ENCODE results near the gene OLFM1. TPM values are rescaled to one million over a fixed set of nuclear protein-coding genes. Genes with fewer than 3 reads are reported as not detected.

OLFM1 gene
- total RNA-seq, 1 experiment from 2014 or later: 0.44 TPM

GRCh38 chr9:135106551-135107270, 19.2 kb downstream of the OLFM1 start:
- intact Hi-C loops (cut with micrococcal nuclease): no loop called here
- DNase-seq (no peak), ATAC-seq (no peak)
- POLR2A ChIA-PET (ENCODE audit: unreplicated experiment): no interaction called here
- no peaks in the 10 kb centered on the region for H4K20me1 ChIP-seq (ENCODE audit: low read length)
- H3K27me3 ChIP-seq (ENCODE audit: low read length): peaks cover 51% of the 10 kb centered on the region
- CTCF ChIA-PET: no interaction called here
- no peaks in the 10 kb centered on the region for H3K9me3 ChIP-seq (ENCODE audit: low read length)
- no peaks in the 10 kb centered on the region for H3K36me3 ChIP-seq (ENCODE audit: low read depth, low read length)
- no peaks in the 10 kb centered on the region for H3K9me2 ChIP-seq (replicated peaks; ENCODE audit: low read length)
- H2AFZ ChIP-seq (ENCODE audit: low read length): no peak overlapping the region
- H3K79me2 ChIP-seq (ENCODE audit: low read length): no peaks in the 10 kb centered on the region
- H3K9ac ChIP-seq (ENCODE audit: low read length): no peak overlapping the region
- no peak overlapping the region for H3K27ac ChIP-seq (ENCODE audit: low read length)
- no peaks in the 10 kb centered on the region for H3K4me1 ChIP-seq (ENCODE audit: insufficient read depth, low read length)
- no peak overlapping the region for H3K4me2 ChIP-seq (ENCODE audit: low read length)
- H3K4me3 ChIP-seq (ENCODE audit: low read length): no peak overlapping the region
- no peak for TF ChIP-seq EZH2 (IDR thresholded peaks at IDR 0.05; ENCODE audit: low read length, unreplicated experiment)
- TF ChIP-seq CTCF (conservative IDR thresholded peaks at IDR 0.05; ENCODE audit: low read depth, low read length): no peak
- TF ChIP-seq EZH2phosphoT487 (IDR thresholded peaks at IDR 0.05; ENCODE audit: borderline replicate concordance, low read length): no peak
- BruUV-seq (replicated peaks): no TSS peak
- H3F3A ChIP-seq (ENCODE audit: low read length, unreplicated experiment): no peaks in the 10 kb centered on the region

GRCh38 chr9:135107581-135108235, 20.2 kb downstream of the OLFM1 start:
- Histone ChIP-seq H3K9me2 (replicated peaks; ENCODE audit: low read length) (no peaks in the 10 kb centered on the region), H3K9me3 (ENCODE audit: low read length) (no peaks in the 10 kb centered on the region), H3K9ac (ENCODE audit: low read length) (no peak overlapping the region), H2AFZ (ENCODE audit: low read length) (no peak overlapping the region), H3K4me2 (ENCODE audit: low read length) (no peak overlapping the region), H3K79me2 (ENCODE audit: low read length) (no peaks in the 10 kb centered on the region), H3K36me3 (ENCODE audit: low read depth, low read length) (no peaks in the 10 kb centered on the region), H3K4me1 (ENCODE audit: insufficient read depth, low read length) (no peaks in the 10 kb centered on the region), H3K4me3 (ENCODE audit: low read length) (no peak overlapping the region), H3K27me3 (ENCODE audit: low read length) (peaks cover 43% of the 10 kb centered on the region), H4K20me1 (ENCODE audit: low read length) (no peaks in the 10 kb centered on the region), H3K27ac (ENCODE audit: low read length) (no peak overlapping the region), H3F3A (ENCODE audit: low read length, unreplicated experiment) (no peaks in the 10 kb centered on the region)
- no TSS peak for BruUV-seq (replicated peaks)
- POLR2A ChIA-PET (ENCODE audit: unreplicated experiment): no interaction called here
- TF ChIP-seq EZH2phosphoT487 (IDR thresholded peaks at IDR 0.05; ENCODE audit: borderline replicate concordance, low read length) (no peak), EZH2 (IDR thresholded peaks at IDR 0.05; ENCODE audit: low read length, unreplicated experiment) (no peak), CTCF (conservative IDR thresholded peaks at IDR 0.05; ENCODE audit: low read depth, low read length) (no peak)
- ATAC-seq (no peak), DNase-seq (no peak)
- intact Hi-C loops (cut with micrococcal nuclease): no loop called here
- CTCF ChIA-PET: no interaction called here

Data from PC-3 (cell line).